Measurements from ENCODE around the gene MCMBP.

The MCMBP gene

DNA sequence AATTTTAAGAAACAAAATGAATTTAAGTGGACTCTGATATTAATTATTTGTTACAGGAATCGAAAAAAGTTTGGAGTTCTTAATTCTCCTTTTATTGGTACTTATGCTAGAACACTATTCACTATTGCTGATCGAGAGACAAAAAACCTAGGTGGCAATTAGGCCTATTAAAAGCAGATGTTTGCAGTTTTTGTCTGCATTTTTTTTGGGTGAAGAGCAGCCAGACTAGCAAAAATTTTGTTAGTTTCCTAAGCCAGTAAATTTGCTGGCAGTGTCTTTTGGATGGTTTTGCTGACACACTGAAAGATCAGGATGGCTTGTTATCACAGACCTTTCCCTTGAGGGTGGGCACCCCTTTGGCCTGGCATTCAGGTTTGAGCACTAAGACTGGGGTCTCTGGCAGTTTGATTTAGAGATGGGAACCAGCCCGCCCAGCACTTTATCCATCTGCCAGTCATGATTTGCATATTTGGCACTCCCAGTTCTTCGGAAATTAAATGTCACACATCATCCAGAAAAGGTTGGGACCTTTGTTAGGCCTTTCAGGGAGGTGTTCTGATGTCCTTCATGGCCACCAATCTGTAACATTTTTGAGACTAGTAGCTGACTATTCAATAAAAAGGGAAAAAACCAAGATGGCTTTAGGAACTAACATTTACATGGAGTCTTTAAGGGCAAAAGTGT is 89.5 kb downstream of the MCMBP start:
- peak; percentile 5 for DNase-seq (ENCODE audit: low spot score)

DNA sequence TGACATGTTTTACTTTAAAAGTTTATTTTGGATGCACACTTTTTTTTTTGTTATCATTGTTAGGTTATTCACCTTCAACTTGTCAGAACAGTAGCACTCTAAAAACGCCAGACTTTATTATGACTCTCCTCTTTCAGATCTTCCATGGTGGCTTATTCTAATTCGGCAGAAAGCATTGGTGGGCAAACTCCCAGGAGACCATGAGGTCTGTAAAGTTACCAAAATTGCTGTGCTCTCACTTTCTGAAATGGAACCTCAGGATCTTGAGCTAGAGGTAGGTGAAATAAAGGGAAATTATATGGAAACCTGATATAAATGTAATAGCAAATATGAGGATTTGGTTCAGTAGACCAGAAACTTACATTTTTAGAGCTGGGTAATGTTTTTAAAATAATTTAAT is 91.1 kb downstream of the MCMBP start:
- DNase-seq (ENCODE audit: low spot score): no peak

DNA sequence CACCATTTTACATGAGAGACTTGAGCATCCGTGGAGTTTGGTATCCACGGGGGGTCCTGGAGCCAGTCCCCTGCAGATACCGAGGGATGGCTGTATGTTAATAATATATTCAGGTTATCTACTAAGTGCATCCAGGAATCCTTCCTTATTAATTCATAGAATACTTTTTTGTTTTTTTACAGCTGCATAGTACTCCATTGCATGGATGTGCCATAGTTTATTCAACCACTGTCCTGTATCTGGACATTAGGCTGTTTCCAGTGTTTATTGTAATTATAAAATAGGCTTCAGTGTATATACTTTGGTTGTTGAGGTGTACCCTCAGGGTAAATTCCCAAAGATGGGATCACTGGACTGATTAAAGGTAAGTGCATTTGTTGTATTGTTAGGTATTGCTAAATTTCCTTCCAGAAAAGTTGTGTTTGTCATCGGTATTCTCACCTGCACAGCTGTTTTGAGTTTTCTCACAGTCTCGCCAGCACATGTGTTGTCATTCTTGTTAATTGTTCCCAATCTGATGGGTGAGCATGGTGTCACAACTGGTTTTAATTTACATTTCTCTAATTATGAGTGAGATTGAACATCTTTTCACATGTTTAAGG is 91.7 kb downstream of the MCMBP start:
- DNase-seq (ENCODE audit: low spot score): no peak
